ENCODE results near the gene RABAC1. TPM values are rescaled to one million over a fixed set of nuclear protein-coding genes. Genes with fewer than 3 reads are reported as not detected.

RABAC1 gene
- total and polyA plus RNA-seq, 3 experiments from 2014 or later, result 74.7 to 220 (median 83.3) TPM

DNA sequence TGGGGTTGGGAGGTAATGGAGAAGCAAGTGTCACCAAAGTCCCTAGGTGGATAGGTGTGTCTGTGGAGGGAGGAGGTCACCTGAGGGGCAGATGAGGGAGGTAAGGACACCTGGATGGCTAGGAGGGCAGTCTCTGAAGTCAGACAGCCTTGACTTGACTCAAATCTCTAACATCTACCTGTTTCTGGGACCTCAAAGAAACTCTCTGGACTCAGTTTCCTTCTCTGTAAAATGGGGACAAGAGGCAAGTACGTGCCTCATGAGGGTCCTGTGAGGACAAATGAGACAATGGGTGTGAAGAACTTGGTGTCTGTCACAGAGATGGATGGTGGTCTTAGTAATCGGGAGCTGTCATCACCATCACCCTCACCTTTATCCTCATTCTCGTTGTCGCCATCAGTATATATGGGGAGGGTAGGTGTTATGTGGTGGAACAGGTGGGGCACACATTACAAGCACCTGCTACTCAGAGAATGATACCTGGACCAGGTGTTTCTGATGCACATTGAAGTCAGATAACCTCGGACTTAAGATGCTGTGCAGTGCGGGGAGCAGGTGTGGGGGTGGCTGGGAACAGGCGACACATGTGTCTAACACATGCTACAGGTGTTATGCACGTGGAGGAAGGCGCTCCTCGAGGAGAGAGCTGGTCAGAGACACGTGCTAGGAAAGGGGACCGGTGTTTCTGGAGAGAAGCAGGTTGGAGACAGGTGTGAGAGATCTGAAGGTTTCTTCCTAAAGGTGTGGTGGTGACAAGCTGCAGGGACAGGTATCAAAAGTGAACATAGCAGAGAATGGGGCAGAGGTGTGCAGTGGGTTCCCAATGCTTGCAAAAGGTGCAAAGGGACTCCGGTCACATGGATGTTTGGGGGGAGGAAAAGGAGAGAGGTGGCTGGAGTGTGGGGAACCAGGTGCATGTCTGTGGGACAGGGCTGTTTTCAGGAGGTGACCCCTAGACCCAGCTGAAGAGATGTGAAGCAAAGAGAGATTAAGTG is 34.7 kb downstream of the RABAC1 start:
- peaks cover 17 to 24% (median 18%) of the 10 kb centered on the region in 3 donors for H3K4me1 Mint-ChIP-seq
- POLR2A ChIA-PET, result no interaction called here
- Histone ChIP-seq H3K27ac (ENCODE audit: low read depth, low read length) (no peak overlapping the region), H3K4me1 (ENCODE audit: insufficient read depth, low read length) (peaks cover 18% of the 10 kb centered on the region), H3K27me3 (ENCODE audit: insufficient read depth, low read length, poor library complexity, severe bottlenecking) (no peaks in the 10 kb centered on the region), H3K4me3 (ENCODE audit: low read length) (no peak overlapping the region), H3K36me3 (ENCODE audit: insufficient read depth, low read length) (no peaks in the 10 kb centered on the region), H3K9me3 (ENCODE audit: low read length) (no peaks in the 10 kb centered on the region)
- H3K4me3 Mint-ChIP-seq, result no peak overlapping the region
- peaks cover 0 to 5% (median 0%) of the 10 kb centered on the region in 3 donors for H3K36me3 Mint-ChIP-seq
- no peaks in the 10 kb centered on the region for H3K9me3 Mint-ChIP-seq
- H3K27ac Mint-ChIP-seq, result peak overlapping the region in 1 of 8 donors; percentile 64
- no peak for DNase-seq
- CTCF ChIA-PET, result interaction anchor here (0.9 to 1.4 kb wide), 2 partner anchors 38 to 40 kb away, joined by 5 read pairs; no protein-coding TSS in a partner anchor
- peaks cover 11 to 16% of the 10 kb centered on the region in 2 donors for H3K27me3 Mint-ChIP-seq

- Mint-ChIP-seq H3K27me3 (peaks cover 11 to 16% of the 10 kb centered on the region in 2 donors), H3K36me3 (no peaks in the 10 kb centered on the region), H3K27ac (peak overlapping the region in 3 of 8 donors; percentile 39 to 77 (median 40)), H3K9me3 (no peaks in the 10 kb centered on the region), H3K4me3 (peak overlapping the region in 1 of 7 donors; percentile 24), H3K4me1 (peaks cover 9 to 15% (median 11%) of the 10 kb centered on the region in 3 donors)
- Histone ChIP-seq H3K27me3 (ENCODE audit: insufficient read depth, low read length, poor library complexity, severe bottlenecking) (no peaks in the 10 kb centered on the region), H3K27ac (ENCODE audit: low read depth, low read length) (no peak overlapping the region), H3K4me3 (ENCODE audit: low read length) (no peak overlapping the region), H3K4me1 (ENCODE audit: insufficient read depth, low read length) (peaks cover 9% of the 10 kb centered on the region), H3K36me3 (ENCODE audit: insufficient read depth, low read length) (no peaks in the 10 kb centered on the region), H3K9me3 (ENCODE audit: low read length) (no peaks in the 10 kb centered on the region)
- CTCF ChIA-PET, result no interaction called here
- POLR2A ChIA-PET, result no interaction called here
- DNase-seq, result no peak
These were observed 35.9 kb downstream of the RABAC1 start for GRCh38 chr19:41923045-41923788.

DNA sequence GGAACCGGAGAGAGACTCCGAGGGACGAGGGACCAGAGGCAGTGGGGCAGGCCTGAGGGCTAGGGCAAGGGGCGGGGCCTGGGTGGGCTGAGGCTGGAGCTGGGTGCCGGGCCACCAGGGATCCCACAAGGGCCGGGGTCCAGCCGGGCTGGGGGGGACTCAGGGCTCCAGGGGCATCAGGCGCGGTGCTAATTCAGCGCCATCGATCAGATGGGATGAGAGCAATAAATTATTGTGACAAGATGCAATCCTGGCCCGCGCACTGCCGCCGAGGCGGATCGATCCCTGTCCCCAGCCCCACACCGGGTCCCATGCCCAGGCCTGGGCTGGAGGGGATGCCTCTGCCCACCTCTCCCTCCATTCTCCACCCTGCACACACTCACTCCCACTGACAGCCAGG is 36.5 kb downstream of the RABAC1 start:
- no peak overlapping the region for H3K4me3 ChIP-seq (ENCODE audit: low read length)
- no peaks in the 10 kb centered on the region for H3K36me3 Mint-ChIP-seq
- no peaks in the 10 kb centered on the region for H3K27me3 ChIP-seq (ENCODE audit: insufficient read depth, low read length, poor library complexity, severe bottlenecking)
- H3K4me1 ChIP-seq (ENCODE audit: insufficient read depth, low read length), result peaks cover 9% of the 10 kb centered on the region
- H3K4me1 Mint-ChIP-seq, result peaks cover 9 to 15% (median 9%) of the 10 kb centered on the region in 3 donors
- no peak overlapping the region for H3K27ac ChIP-seq (ENCODE audit: low read depth, low read length)
- no peak overlapping the region for H3K27ac Mint-ChIP-seq
- no peaks in the 10 kb centered on the region for H3K9me3 Mint-ChIP-seq
- H3K9me3 ChIP-seq (ENCODE audit: low read length), result no peaks in the 10 kb centered on the region
- no peak for DNase-seq
- ChIA-PET POLR2A (interaction anchor here (1.2 kb wide), 1 partner anchor 11 kb away, joined by 4 read pairs; no protein-coding TSS in a partner anchor), CTCF (no interaction called here)
- H3K27me3 Mint-ChIP-seq, result peaks cover 11 to 16% of the 10 kb centered on the region in 2 donors
- no peak overlapping the region for H3K4me3 Mint-ChIP-seq
- H3K36me3 ChIP-seq (ENCODE audit: insufficient read depth, low read length), result no peaks in the 10 kb centered on the region

DNA sequence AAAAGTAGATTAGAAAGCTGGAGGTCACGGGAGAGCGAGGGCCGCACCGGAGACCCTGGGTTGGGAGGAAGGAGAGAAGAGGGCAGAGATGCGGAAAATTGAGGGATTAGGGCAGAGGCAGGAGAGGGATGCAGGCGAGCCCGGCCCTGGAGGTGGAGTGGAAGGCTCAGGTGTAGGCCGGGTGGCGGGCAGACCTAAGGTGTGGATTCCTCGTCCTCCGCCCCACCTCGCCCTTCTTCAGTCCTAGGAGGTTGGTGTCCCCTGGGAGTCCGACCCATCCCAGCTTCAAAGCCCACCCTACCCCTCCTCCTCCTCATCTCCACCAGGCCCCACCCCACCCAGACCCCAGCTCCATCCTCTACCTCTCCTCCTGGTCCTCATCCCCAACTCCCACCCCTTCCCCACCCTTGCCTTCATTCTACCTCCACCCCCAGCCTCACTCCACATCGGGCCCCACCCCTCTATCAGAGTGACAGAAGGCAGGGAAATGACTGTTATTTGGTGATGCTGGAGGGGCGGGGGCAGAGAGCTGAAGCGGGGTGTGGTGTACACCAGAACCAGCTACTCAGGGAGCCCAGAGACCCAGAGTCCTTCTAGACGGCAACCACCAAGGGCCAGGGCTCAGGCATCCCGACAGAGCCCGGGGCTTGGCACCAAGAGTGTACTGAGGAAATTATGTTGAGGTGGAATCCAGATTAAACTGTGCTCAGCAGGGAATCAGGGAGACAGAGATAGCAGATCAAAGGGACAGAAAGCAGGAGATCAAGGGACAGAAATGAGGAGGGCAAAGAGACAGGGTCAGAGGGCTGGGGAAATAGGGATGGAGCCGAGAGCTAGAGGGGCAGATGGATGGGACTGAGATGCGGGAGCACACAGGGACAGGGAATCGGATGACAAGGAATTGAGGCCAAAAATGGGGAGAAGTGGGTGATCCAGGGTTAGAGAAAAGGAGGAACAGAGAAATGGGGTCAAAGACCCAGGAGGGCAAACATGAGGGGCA is 37.2 kb downstream of the RABAC1 start:
- Histone ChIP-seq H3K9me3 (ENCODE audit: low read length) (no peaks in the 10 kb centered on the region), H3K27me3 (ENCODE audit: insufficient read depth, low read length, poor library complexity, severe bottlenecking) (peaks cover 3% of the 10 kb centered on the region), H3K4me3 (ENCODE audit: low read length) (no peak overlapping the region), H3K27ac (ENCODE audit: low read depth, low read length) (no peak overlapping the region), H3K36me3 (ENCODE audit: insufficient read depth, low read length) (no peaks in the 10 kb centered on the region), H3K4me1 (ENCODE audit: insufficient read depth, low read length) (peaks cover 9% of the 10 kb centered on the region)
- no peak for DNase-seq
- no peak overlapping the region for H3K4me3 Mint-ChIP-seq
- no peaks in the 10 kb centered on the region for H3K36me3 Mint-ChIP-seq
- H3K27ac Mint-ChIP-seq, result peak overlapping the region in 1 of 8 donors; percentile 7
- peaks cover 9 to 15% (median 9%) of the 10 kb centered on the region in 3 donors for H3K4me1 Mint-ChIP-seq
- H3K9me3 Mint-ChIP-seq, result no peaks in the 10 kb centered on the region
- POLR2A ChIA-PET, result interaction anchor here (1.2 kb wide), 1 partner anchor 10 kb away, joined by 4 read pairs; no protein-coding TSS in a partner anchor
- CTCF ChIA-PET, result no interaction called here
- H3K27me3 Mint-ChIP-seq, result peaks cover 11 to 16% of the 10 kb centered on the region in 2 donors

- ChIA-PET POLR2A (interaction anchor here (1.2 kb wide), 1 partner anchor 10 kb away, joined by 4 read pairs; no protein-coding TSS in a partner anchor), CTCF (no interaction called here)
These were observed 38.1 kb downstream of the RABAC1 start for GRCh38 chr19:41920882-41921576.

DNA sequence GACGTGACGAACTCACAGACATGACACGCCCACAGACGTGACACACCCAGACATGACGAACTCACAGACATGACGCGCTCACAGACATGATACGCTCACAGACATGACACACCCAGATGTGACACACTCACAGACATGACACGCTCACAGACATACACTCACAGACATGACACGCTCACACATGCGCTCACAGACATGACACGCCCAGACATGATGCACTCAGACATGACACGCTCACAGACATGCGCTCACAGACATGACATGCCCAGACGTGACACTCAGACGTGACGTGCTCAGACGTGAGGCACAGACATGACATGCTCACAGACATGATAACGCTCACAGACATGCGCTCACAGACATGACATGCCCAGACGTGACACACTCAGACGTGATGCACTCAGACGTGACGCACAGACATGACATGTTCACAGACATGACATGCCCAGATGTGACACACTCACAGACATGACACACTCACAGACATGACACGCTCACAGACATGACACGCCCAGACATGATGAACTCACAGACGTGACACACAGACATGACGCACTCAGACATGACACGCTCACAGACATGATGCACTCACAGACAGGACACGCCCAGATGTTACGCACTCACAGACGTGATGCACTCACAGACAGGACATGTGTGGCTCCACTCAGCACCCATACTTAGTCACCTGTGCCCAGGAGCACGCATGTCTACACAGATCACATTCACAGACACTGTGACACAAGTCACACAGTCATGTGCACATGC is 39.0 kb downstream of the RABAC1 start:
- no peak overlapping the region for H3K27ac Mint-ChIP-seq
- POLR2A ChIA-PET, result no interaction called here
- H3K9me3 Mint-ChIP-seq, result no peaks in the 10 kb centered on the region
- CTCF ChIA-PET, result interaction anchor here (0.6 to 1.3 kb wide), 2 partner anchors 14 to 45 kb away, joined by 3 to 4 read pairs; no protein-coding TSS in a partner anchor
- H3K4me1 ChIP-seq (ENCODE audit: insufficient read depth, low read length), result peaks cover 25% of the 10 kb centered on the region
- no peaks in the 10 kb centered on the region for H3K36me3 ChIP-seq (ENCODE audit: insufficient read depth, low read length)
- peak in 1 of 5 donors; percentile 47 for DNase-seq
- peaks cover 18% of the 10 kb centered on the region for H3K27me3 ChIP-seq (ENCODE audit: insufficient read depth, low read length, poor library complexity, severe bottlenecking)
- no peaks in the 10 kb centered on the region for H3K9me3 ChIP-seq (ENCODE audit: low read length)
- H3K4me1 Mint-ChIP-seq, result peaks cover 9 to 15% (median 9%) of the 10 kb centered on the region in 3 donors
- H3K27me3 Mint-ChIP-seq, result peaks cover 11 to 16% of the 10 kb centered on the region in 2 donors
- H3K27ac ChIP-seq (ENCODE audit: low read depth, low read length), result no peak overlapping the region
- no peak overlapping the region for H3K4me3 ChIP-seq (ENCODE audit: low read length)
- no peaks in the 10 kb centered on the region for H3K36me3 Mint-ChIP-seq
- no peak overlapping the region for H3K4me3 Mint-ChIP-seq

More at GRCh38 chr19:41920882-41921576, 38.1 kb downstream of the RABAC1 start:
- no peak overlapping the region for H3K27ac Mint-ChIP-seq
- no peaks in the 10 kb centered on the region for H3K9me3 ChIP-seq (ENCODE audit: low read length)
- H3K9me3 Mint-ChIP-seq, result no peaks in the 10 kb centered on the region
- no peak overlapping the region for H3K27ac ChIP-seq (ENCODE audit: low read depth, low read length)
- peaks cover 9 to 15% (median 9%) of the 10 kb centered on the region in 3 donors for H3K4me1 Mint-ChIP-seq
- H3K4me3 ChIP-seq (ENCODE audit: low read length), result no peak overlapping the region
- peaks cover 12% of the 10 kb centered on the region for H3K27me3 ChIP-seq (ENCODE audit: insufficient read depth, low read length, poor library complexity, severe bottlenecking)
- H3K36me3 Mint-ChIP-seq, result no peaks in the 10 kb centered on the region
- H3K36me3 ChIP-seq (ENCODE audit: insufficient read depth, low read length), result no peaks in the 10 kb centered on the region
- H3K4me1 ChIP-seq (ENCODE audit: insufficient read depth, low read length), result peaks cover 16% of the 10 kb centered on the region
- peak in 1 of 5 donors; percentile 46 for DNase-seq
- no peak overlapping the region for H3K4me3 Mint-ChIP-seq
- peaks cover 11 to 16% of the 10 kb centered on the region in 2 donors for H3K27me3 Mint-ChIP-seq

Data from CD8-positive, alpha-beta memory T cell (primary cell).